GM21367 (cell line): ENCODE data around the gene CHST12.
"Not testable (repeated sequence)": the region's sequence is repeated elsewhere in the genome, so short reads cannot be mapped to it uniquely, and the experiment has no call there.

Experiments
- ATAC-seq: cut with Tn5 transposase; IDR thresholded peaks from one replicate; pipeline ENCODE4 v1.9.1; 2021; ENCODE audit not compliant: unreplicated experiment

The CHST12 gene

DNA sequence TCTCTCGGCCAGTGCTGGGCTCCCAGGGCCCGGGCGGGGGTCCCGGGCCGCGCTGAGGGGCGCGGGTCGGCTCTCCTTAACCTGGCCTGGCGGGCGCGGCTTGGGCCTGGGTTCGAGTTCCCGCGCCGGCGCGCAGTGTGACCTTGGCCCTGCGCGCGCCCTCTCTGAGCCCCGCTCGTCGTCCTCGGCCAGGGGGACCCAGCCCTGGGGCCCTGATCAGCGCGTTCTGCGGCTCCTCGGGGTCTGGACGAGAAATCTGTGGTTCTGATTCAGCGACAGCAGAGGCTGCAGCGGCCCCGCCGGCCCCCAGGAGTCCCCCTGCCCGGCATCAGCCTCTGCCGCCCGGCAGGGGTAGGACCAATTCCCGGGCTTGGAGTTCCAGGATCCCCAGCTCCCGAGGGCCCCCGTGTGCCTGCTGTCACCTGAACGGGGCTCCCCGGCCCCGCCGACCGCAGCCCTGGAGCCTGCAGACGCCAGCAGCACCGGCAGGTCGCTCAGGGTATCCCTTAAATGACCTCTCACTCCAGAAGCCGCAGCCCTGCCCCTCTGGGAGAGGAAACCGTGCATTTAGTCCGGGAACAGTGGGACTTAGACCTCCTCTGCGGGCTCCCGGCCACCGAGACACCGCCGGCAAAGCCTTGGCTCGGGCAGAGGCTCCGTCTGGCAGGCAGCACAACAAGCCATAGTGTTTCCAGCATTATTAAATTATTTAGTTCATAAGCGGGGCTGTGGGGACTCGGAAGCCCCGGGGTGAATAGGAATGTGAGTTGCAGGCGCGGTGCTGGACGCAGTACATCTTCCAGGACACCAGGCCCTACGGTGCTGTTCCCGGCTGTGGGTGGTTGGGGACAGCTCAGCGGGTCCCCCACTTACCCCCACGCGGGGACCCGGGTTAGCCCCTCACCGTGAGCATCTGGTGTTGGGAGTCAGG lies 572 bp downstream of the CHST12 start:
- ATAC-seq, result no peak

DNA sequence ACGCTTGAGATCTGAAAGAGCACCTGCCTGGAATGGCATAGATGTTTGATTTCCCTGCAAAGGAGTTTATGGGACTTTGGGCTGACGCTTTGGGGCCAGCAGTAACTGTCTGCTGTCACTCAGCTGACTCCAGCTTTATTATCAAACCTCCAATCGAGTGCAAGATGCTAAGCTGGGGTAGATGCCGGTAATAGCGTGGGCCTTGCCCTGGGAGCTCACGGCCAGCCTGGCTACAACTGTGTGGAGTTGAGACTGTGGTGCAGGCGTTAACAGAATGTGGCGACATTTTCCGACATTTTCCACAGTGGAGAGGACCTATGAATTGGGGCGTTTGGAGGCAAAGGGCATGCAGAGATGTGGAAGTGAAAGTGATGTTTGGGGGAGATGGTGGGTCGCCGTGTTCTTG lies 1.3 kb downstream of the CHST12 start:
- ATAC-seq, result no peak

GRCh38 chr7:2405201-2405600 lies 1.8 kb downstream of the CHST12 start:
- ATAC-seq, result no peak

DNA sequence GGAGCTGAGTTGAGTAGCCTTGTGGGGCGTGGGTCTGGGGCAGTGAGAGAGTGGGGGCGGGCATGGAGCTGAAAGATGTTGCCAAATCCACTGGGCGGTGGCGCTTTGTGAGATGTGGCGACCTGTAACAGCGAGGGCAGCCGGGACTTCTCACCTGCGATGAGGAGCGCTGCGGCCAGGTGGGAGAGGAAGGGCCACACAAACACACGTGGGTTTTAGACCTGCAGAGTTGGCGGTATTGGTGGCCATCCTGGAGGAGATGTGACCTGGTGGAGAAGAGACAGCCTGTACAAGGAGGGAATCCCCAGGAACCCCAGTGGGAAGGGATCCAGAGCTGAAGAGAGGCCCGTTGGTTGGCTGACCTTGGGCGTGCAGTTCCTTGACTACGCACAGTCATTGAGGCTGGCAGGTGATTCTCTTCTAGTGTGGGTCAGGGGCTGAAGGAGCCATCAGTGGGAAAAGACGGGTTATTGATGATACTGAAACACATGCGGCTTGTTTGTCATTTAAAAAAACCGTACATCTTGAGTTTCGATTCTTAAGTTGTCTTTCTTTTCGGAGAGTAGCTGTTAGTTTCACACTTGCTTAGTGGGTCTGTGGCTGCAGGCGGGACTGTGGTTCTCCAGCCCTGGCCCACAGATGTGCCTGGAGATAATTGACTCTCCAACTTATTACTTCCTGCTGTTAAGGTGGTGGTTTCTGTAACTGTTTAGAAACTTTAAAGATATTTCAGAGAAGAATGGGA lies 2.4 kb downstream of the CHST12 start:
- ATAC-seq, result peak; percentile 36

DNA sequence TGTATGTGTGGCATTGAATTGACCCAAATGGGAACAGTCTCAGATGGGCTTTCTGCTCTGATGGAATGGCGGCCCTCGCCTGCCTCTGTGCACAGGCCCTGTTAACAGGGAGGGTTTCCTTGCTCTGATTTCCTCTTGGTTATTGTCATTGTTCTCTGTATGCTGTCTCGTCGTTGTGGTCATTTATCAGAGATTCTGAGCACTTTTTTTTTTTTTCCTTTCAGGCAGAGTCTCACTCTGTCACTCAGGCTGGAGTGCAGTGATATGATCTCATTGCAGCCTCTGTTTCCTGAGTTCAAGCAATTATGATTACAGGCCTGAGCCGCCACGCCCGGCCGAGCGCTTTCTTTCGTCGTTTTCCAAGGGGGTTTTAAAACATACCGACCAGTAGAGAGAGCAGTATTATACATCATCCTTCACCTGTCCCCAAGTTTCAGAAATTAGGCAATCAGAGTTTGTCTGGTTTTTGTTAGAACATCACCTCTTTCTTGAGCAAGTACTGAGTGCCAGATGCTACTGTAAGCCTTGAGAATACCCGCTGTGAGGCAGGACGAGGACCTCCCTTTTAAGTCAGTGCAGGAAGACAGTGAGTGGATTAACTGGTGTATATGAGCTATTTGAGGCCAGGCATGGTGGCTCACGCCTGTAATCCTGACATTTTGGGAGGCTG lies 6.5 kb downstream of the CHST12 start:
- no peak for ATAC-seq

DNA sequence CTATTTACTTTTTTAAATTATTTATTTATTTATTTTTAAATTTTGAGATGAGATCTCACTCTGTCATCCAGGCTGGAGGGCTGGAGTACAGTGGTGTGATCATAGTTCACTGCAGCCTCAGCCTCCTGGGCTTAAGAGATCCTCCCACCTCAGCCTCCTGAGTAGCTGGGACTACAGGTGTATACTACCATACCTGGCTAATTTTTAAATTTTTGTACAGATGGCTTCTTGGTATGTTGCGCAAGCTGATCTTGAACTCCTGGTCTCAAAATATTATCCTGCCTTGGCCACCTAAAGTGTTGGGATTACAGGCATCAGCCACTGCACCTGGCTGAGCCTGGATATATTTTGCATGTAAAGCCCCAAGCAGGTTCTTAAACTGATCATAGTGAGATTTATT lies 7.6 kb downstream of the CHST12 start:
- no peak for ATAC-seq

DNA sequence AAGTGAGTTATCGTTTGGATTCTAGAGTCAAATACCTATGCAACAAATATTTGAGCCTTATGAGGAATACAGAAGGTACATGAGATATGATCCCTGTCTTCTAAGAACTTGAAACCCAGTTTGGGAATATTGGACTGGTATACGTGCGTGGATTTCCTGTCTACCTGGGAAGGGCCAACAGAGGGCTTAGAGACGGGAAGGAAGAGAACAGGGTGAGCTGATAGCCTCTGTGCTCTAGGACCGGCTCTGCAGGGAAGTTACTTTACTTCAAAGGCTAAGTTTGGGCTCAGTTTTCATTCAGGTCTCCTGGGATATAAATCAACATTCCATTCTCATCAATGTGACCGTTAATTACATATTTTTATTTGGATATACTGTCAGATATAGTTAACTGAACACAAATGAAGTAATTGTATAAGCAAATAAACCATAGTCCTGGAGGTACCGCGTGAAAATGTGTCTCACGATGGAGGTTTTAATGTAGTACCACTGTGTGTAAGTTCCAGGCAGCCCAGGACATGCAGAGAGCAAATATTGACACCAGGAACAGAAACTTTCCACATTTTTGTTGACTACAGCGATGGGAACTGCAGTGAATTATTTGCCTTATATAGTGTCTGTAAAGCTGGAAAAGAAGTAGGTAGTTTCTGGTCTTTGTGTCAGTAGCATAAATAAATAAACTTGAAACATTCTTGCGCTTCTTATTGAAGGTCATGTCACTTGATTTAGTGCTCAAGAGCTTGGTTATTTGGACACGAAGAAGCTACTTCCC lies 8.6 kb downstream of the CHST12 start:
- ATAC-seq, result no peak

DNA sequence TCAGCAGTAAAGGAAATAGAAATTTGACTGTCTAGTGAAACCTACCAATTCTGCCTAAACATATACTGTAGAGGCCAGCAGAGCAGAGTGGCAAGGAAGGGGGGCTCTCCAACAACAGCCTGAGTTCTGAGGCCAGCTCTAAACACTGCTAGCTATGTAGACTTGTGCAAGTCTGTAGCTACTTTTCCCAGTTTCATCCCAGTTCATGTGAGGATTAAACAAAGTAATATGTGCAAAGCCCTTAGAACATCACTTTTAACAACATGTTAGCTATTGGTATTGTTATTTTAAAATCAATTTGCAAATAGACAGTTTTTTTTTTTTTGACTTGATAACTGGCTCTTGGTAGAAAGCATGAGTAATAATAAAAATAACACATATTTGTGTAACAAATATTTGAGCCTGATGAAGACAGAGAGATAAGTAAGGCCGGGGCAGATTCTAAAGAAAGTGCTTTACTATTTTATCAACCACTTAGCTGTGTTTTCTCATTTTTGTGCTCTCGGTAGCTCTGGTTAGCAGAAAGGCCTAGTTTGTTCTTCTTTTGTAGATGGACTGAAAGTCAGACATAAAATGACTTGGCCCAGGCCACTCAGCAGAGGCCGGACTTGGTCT lies 9.3 kb downstream of the CHST12 start:
- no peak for ATAC-seq

DNA sequence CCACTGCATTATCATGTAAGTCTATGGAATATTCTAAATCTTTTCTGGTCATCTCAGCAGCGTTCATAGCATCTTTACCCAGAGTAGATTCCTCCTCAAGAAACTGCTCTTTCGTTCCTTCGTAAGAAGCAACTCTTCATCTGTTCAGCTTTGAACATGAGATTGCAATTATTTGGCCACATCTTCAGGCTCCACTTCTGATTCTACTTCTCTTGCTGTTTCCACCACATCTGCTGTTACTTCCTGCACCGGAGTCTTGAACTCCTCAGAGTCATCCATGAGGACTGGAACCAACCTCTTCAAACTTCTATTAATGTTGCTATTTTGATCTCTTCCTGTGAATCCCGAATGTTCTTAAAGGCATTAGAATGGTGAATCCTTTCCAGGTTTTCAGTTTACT lies 12.7 kb downstream of the CHST12 start:
- ATAC-seq, result no peak

DNA sequence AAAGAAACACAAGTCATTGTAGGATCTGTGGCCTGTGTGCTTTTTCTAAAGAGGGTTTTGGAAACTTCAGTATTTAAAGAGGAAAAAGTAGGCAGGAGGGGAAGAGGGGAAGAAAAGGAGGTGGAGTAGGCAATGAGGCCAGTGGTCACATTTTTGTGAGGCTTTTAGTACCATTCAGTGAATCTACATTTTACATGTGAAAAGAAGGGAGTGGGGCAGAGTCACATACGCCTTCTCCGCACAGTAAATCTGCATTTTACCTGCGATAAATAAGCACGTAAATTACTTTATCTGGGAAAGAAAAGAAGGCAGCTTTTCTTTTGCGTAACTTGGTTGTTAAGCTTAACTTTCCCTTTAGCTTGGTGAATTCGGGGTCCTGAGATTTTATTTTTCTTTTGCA lies 13.2 kb downstream of the CHST12 start:
- no peak for ATAC-seq

DNA sequence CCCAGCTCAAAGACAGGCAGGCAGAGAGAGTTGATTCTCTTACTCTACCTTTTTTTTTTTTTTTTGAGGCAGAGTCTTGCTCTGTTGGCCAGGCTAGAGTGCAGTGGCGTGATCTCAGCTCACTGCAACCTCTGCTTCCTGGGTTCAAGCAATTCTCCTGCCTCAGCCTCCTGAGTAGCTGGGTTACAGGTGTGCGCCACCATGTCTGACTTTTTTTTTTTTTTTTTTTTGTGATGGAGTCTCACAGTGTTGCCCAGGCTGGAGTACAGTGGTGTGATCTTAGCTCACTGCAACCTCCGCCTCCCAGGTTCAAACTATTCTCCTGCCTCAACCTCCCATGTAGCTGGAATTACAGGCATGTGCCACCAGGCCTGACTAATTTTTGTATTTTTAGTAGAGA lies 13.8 kb downstream of the CHST12 start:
- not testable (repeated sequence) for ATAC-seq

GRCh38 chr7:2417981-2418481 lies 14.6 kb downstream of the CHST12 start:
- ATAC-seq, result no peak

DNA sequence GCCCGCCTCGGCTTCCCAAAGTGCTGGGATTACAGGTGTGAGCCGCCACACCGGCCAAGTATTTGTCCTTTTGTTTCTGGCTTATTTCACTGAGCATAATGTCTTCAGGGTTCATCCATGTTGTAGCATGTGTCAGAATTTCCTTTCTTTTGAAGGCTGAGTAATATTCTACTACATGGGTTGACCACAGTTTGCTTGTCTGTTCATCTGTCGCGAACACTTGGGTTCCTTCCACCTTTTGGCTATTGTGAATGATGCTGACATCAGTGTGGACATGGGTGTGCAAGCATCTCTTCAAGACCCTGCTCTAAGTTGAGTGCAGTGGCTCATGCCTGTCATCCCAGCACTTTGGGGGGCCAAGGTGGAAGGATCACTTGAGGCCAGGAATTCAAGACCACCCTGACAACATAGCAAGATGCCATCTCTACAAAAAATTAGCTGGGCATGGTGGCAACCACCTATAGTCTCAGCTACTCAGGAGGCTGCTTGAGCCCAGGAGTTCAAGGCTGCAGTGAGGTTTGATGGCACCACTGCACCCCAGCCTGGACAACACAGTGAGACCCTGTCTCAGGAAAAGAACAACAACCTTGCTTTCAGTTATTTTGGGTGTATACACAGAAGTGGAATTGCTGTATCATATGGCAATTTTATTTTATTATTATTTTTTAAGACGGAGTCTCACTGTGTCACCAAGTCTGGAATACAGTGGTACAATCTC lies 17.0 kb downstream of the CHST12 start:
- ATAC-seq, result no peak

GRCh38 chr7:2421943-2422310 lies 18.5 kb downstream of the CHST12 start:
- no peak for ATAC-seq

- ATAC-seq, result no peak
Measured at GRCh38 chr7:2425749-2426148, 22.3 kb downstream of the CHST12 start.

DNA sequence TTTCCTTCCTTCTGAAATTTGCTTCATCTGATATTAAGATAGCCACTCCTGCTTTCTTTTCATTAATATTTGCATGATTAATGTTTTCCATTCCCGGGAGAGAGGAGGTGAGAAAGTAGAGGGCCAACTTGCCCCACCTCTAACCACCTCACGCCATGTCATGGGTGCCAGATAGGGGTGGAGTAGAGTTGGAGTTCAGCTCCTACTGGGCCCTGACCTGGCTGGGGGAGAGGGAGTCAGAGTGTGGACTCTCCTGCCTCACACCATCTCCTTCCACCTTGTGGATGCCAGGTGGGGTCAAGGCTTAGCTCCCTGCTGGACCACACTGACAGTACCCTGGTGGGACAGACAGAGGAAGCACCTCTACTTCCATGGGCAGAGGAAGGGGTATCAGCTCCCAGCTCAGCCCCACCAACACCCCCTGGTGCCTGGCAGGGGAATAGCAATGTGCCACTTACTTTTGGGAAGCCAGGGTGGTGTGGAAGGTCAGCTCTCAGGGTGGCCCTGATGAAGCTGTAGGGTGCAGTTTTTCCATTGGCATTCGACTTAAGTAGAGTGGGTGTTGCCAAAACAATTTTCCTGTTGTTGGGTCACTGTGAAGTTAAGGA lies 28.0 kb downstream of the CHST12 start:
- no peak for ATAC-seq

DNA sequence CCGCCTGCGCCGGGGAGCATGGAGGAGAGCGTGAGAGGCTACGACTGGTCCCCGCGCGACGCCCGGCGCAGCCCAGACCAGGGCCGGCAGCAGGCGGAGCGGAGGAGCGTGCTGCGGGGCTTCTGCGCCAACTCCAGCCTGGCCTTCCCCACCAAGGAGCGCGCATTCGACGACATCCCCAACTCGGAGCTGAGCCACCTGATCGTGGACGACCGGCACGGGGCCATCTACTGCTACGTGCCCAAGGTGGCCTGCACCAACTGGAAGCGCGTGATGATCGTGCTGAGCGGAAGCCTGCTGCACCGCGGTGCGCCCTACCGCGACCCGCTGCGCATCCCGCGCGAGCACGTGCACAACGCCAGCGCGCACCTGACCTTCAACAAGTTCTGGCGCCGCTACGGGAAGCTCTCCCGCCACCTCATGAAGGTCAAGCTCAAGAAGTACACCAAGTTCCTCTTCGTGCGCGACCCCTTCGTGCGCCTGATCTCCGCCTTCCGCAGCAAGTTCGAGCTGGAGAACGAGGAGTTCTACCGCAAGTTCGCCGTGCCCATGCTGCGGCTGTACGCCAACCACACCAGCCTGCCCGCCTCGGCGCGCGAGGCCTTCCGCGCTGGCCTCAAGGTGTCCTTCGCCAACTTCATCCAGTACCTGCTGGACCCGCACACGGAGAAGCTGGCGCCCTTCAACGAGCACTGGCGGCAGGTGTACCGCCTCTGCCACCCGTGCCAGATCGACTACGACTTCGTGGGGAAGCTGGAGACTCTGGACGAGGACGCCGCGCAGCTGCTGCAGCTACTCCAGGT lies 29.7 kb downstream of the CHST12 start:
- no peak for ATAC-seq

- no peak for ATAC-seq
Measured at GRCh38 chr7:2433713-2434550, 30.5 kb downstream of the CHST12 start.
